Smooth muscle cell (in vitro differentiated cells): ENCODE data around the gene FMNL2. TPM values are rescaled to one million over a fixed set of nuclear protein-coding genes. Genes with fewer than 3 reads are reported as not detected.
A peak's percentile ranks its signal among the peaks of the same experiment; 100 is the strongest.

Experiments used
- DNase-seq: peaks from one replicate; lab custom pipeline; 2025; ENCODE audit not compliant: unreplicated experiment; lab: John Stamatoyannopoulos, UW
- H2AFZ ChIP-seq: fragments of 200-600 bp; sonication (generic); 2 replicates; pipeline ENCODE4 v1.6.0; 2016; ENCODE audit warnings: antibody characterized with exemption, low read depth, mild to moderate bottlenecking
- H3F3A ChIP-seq: fragments of 200-600 bp; sonication (generic); 2 replicates; pipeline ENCODE4 v1.6.0; 2017; ENCODE audit warnings: antibody characterized with exemption, low read depth
- H3K27ac ChIP-seq: fragments of 200-600 bp; sonication (generic); 2 replicates; pipeline ENCODE4 v1.5.1; 2016; ENCODE audit warnings: low read depth, mild to moderate bottlenecking
- H3K27me3 ChIP-seq: fragments of 200-600 bp; sonication (generic); 2 replicates; pipeline ENCODE4 v1.6.1; 2016; ENCODE audit warnings: low read depth, mild to moderate bottlenecking
- H3K36me3 ChIP-seq: fragments of 200-600 bp; sonication (generic); 2 replicates; pipeline ENCODE4 v1.5.1; 2016; ENCODE audit warnings: low read depth
- H3K4me1 ChIP-seq: fragments of 200-600 bp; sonication (generic); 2 replicates; pipeline ENCODE4 v1.5.1; 2016; ENCODE audit warnings: low read depth
- H3K4me2 ChIP-seq: fragments of 200-600 bp; sonication (generic); 2 replicates; pipeline ENCODE4 v1.6.0; 2016; ENCODE audit warnings: mild to moderate bottlenecking
- H3K4me3 ChIP-seq: fragments of 200-600 bp; sonication (generic); 2 replicates; pipeline ENCODE4 v1.5.1; 2016; ENCODE audit warnings: mild to moderate bottlenecking
- H3K79me2 ChIP-seq: fragments of 200-600 bp; sonication (generic); 2 replicates; pipeline ENCODE4 v1.6.0; 2016; ENCODE audit warnings: low read depth, mild to moderate bottlenecking
- H3K9ac ChIP-seq: fragments of 200-600 bp; sonication (generic); 2 replicates; pipeline ENCODE4 v1.6.0; 2016; ENCODE audit warnings: low read depth
- H3K9me3 ChIP-seq: fragments of 200-600 bp; sonication (generic); replicated peaks from 2 replicates; pipeline ENCODE4 v1.5.1; 2016; ENCODE audit warnings: low read depth
- H4K20me1 ChIP-seq: fragments of 200-600 bp; sonication (generic); 2 replicates; pipeline ENCODE4 v1.6.0; 2016; ENCODE audit warnings: low read depth
- CTCF ChIP-seq: fragments of 200-600 bp; sonication (generic); IDR thresholded peaks from 2 replicates; pipeline ENCODE4 v1.5.1; 2017; ENCODE audit warnings: borderline replicate concordance, mild to moderate bottlenecking, antibody characterized with exemption; ENCODE audit not compliant: insufficient read depth, poor library complexity, severe bottlenecking
- WGBS: methylation state at CpG from one replicate; pipeline ENCODE4 v1.1.7; 2016; ENCODE audit warnings: low lambda C conversion rate; 5-methylcytosine and 5-hydroxymethylcytosine counted together
- polyA plus RNA-seq: library from polyadenylated mRNA; unstranded; fragments of >200 nt; fragmentation: Nextera tagmentation; extraction: Ambion mirVana; gene quantifications from 2 replicates; pipeline ENCODE4 v1.2.1, GENCODE V29; 2016
- total RNA-seq: library from RNA; depleted of rRNA; stranded (reverse); fragments of >200 nt; gene quantifications from 2 replicates; pipeline ENCODE4 v1.2.3, GENCODE V29; 2014

Gene FMNL2
- total and polyA plus RNA-seq, 2 experiments from 2014 or later = 7.4 to 37.3 TPM

- 96% methylated on average over 1 of the region's 1 CpG for WGBS
- Histone ChIP-seq H4K20me1 (no peaks in the 10 kb centered on the region), H3K36me3 (peaks cover 45% of the 10 kb centered on the region), H3K79me2 (no peaks in the 10 kb centered on the region), H3K27ac (no peak overlapping the region), H3K27me3 (no peaks in the 10 kb centered on the region), H2AFZ (no peak overlapping the region), H3K9me3 (no peaks in the 10 kb centered on the region), H3K4me3 (no peak overlapping the region), H3K4me1 (no peaks in the 10 kb centered on the region), H3K4me2 (no peak overlapping the region), H3F3A (no peaks in the 10 kb centered on the region), H3K9ac (no peak overlapping the region)
- TF ChIP-seq CTCF = no peak
- DNase-seq = no peak
Observed at GRCh38 chr2:152655880-152656279, 320.9 kb downstream of the FMNL2 start.

- H3K9ac ChIP-seq = no peak overlapping the region
- DNase-seq = no peak
- no peak for TF ChIP-seq CTCF
- no peaks in the 10 kb centered on the region for H4K20me1 ChIP-seq
- no peak overlapping the region for H2AFZ ChIP-seq
- no peaks in the 10 kb centered on the region for H3K27me3 ChIP-seq
- no peaks in the 10 kb centered on the region for H3K4me1 ChIP-seq
- H3K27ac ChIP-seq = peak overlapping the region; percentile 22
- H3F3A ChIP-seq = no peaks in the 10 kb centered on the region
- no peak overlapping the region for H3K4me3 ChIP-seq
- no peaks in the 10 kb centered on the region for H3K79me2 ChIP-seq
- H3K9me3 ChIP-seq = no peaks in the 10 kb centered on the region
- WGBS = 80% methylated on average over 4 of the region's 4 CpGs
- H3K36me3 ChIP-seq = peaks cover 54% of the 10 kb centered on the region
- no peak overlapping the region for H3K4me2 ChIP-seq
Observed at GRCh38 chr2:152657043-152657442, 322.1 kb downstream of the FMNL2 start.

DNA sequence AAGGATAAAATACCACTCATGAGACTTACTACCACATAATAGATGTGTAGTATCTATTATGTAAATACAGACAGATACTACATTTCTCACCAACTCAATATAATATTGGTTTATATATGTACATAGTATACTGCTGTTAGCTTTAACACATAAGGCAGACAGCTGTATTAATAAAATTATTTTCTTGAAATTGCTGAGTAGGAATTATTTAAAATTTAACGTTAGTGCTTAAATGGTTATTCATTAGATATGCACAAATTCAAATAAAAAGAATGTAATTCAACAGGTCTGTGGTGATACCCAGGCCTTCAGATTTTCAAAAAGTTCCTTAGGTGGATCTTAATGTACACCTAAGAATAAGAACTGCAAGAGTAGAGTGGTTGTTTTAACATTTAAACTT is 323.2 kb downstream of the FMNL2 start:
- peaks cover 61% of the 10 kb centered on the region for H3K36me3 ChIP-seq
- H3F3A ChIP-seq = no peaks in the 10 kb centered on the region
- H3K9ac ChIP-seq = no peak overlapping the region
- DNase-seq = no peak
- H2AFZ ChIP-seq = no peak overlapping the region
- TF ChIP-seq CTCF = no peak
- no peaks in the 10 kb centered on the region for H3K79me2 ChIP-seq
- no peak overlapping the region for H3K4me2 ChIP-seq
- no peaks in the 10 kb centered on the region for H4K20me1 ChIP-seq
- H3K27ac ChIP-seq = no peak overlapping the region
- no peaks in the 10 kb centered on the region for H3K9me3 ChIP-seq
- 92% methylated on average over 1 of the region's 1 CpG for WGBS
- no peak overlapping the region for H3K4me3 ChIP-seq
- no peaks in the 10 kb centered on the region for H3K27me3 ChIP-seq
- no peaks in the 10 kb centered on the region for H3K4me1 ChIP-seq

GRCh38 chr2:152661076-152661475 is 326.1 kb downstream of the FMNL2 start:
- Histone ChIP-seq H2AFZ (no peak overlapping the region), H3K9ac (no peak overlapping the region), H3K4me2 (no peak overlapping the region), H4K20me1 (no peaks in the 10 kb centered on the region), H3K9me3 (no peaks in the 10 kb centered on the region), H3K36me3 (peaks cover 67% of the 10 kb centered on the region), H3K79me2 (no peaks in the 10 kb centered on the region), H3K27ac (no peak overlapping the region), H3K27me3 (no peaks in the 10 kb centered on the region), H3F3A (no peaks in the 10 kb centered on the region), H3K4me1 (no peaks in the 10 kb centered on the region), H3K4me3 (no peak overlapping the region)
- DNase-seq = no peak
- 97% methylated on average over 4 of the region's 4 CpGs for WGBS
- no peak for TF ChIP-seq CTCF
